ENCODE results near the gene ATP6V0D1.
A peak's percentile ranks its signal among the peaks of the same experiment; 100 is the strongest.

Gene ATP6V0D1

GRCh38 chr16:67395458-67396158 is 85.3 kb downstream of the ATP6V0D1 start:
- no peak overlapping the region for H3K4me3 ChIP-seq (ENCODE audit: low read depth, low read length)
- peaks cover 14% of the 10 kb centered on the region for H3K4me1 ChIP-seq (ENCODE audit: control insufficient read depth, insufficient read depth, low read length)
- ChIA-PET POLR2A (interaction anchor here (0.6 kb wide), 1 partner anchor 857 kb away, joined by 3 read pairs; no protein-coding TSS in a partner anchor), CTCF (interaction anchor here (0.6 to 1.1 kb wide), 3 partner anchors 19 to 70 kb away, joined by 3 to 4 read pairs (median 3); no protein-coding TSS in a partner anchor)
- no peak overlapping the region; the same call in 1 of the 2 replicates for H3K27ac ChIP-seq (ENCODE audit: extremely low read depth, low read depth, low read length)
- H3K36me3 ChIP-seq (ENCODE audit: control insufficient read depth in 2 of 2, insufficient read depth in 1 of 2, low read length in 2 of 2), result no peaks in the 10 kb centered on the region
- peak; percentile 77 for TF ChIP-seq ZBTB17 (tag by site-specific recombination; IDR thresholded peaks at IDR 0.05)
- TF ChIP-seq ZBTB48 (tag by site-specific recombination; IDR thresholded peaks at IDR 0.05), result 0 out of 2 replicates have a peak, but pooled peaks have one; percentile 33
- TF ChIP-seq GLIS2 (tag by site-specific recombination; IDR thresholded peaks at IDR 0.05), result peak; percentile 10; the same call in 1 of the 2 replicates
- no peak for TF ChIP-seq ZNF280D (tag by site-specific recombination; IDR thresholded peaks at IDR 0.05)
- TF ChIP-seq OSR2 (tag by site-specific recombination; IDR thresholded peaks at IDR 0.05), result peak; percentile 74
- TF ChIP-seq PBX3 (CRISPR knock-in tag; IDR thresholded peaks at IDR 0.05), result no peak
- no peak for TF ChIP-seq YY1 (tag by site-specific recombination; IDR thresholded peaks at IDR 0.05)
- TF ChIP-seq PRDM4 (tag by site-specific recombination; IDR thresholded peaks at IDR 0.05), result 0 out of 2 replicates have a peak, but pooled peaks have one; percentile 47
- TF ChIP-seq KLF17 (tag by site-specific recombination; IDR thresholded peaks at IDR 0.05), result 0 out of 2 replicates have a peak, but pooled peaks have one; percentile 29
- TF ChIP-seq ZBTB20 (tag by site-specific recombination; IDR thresholded peaks at IDR 0.05), result peak; percentile 71
- TF ChIP-seq GLIS1 (tag by site-specific recombination; IDR thresholded peaks at IDR 0.05), result peak; percentile 82
- TF ChIP-seq ZIC2 (tag by site-specific recombination; IDR thresholded peaks at IDR 0.05), result peak; percentile 81
- no peaks in the 10 kb centered on the region for H3K9me3 ChIP-seq (ENCODE audit: control insufficient read depth, insufficient read depth, low read depth, low read length)

- ChIA-PET POLR2A (no interaction called here), CTCF (interaction anchor here (1.1 kb wide), 1 partner anchor 69 kb away, joined by 4 read pairs; no protein-coding TSS in a partner anchor)
- Histone ChIP-seq H3K27ac (ENCODE audit: extremely low read depth, low read depth, low read length) (no peak overlapping the region), H3K4me1 (ENCODE audit: control insufficient read depth, insufficient read depth, low read length) (peaks cover 14% of the 10 kb centered on the region), H3K36me3 (ENCODE audit: control insufficient read depth in 2 of 2, insufficient read depth in 1 of 2, low read length in 2 of 2) (no peaks in the 10 kb centered on the region), H3K9me3 (ENCODE audit: control insufficient read depth, insufficient read depth, low read depth, low read length) (no peaks in the 10 kb centered on the region), H3K4me3 (ENCODE audit: low read depth, low read length) (no peak overlapping the region)
- TF ChIP-seq SP2 (tag by site-specific recombination; IDR thresholded peaks at IDR 0.05) (peak; percentile 31), ZNF211 (tag by site-specific recombination; IDR thresholded peaks at IDR 0.05; ENCODE audit: low read depth) (no peak), ZNF398 (tag by site-specific recombination; IDR thresholded peaks at IDR 0.05) (0 out of 2 replicates have a peak, but pooled peaks have one; percentile 27)
Observed at GRCh38 chr16:67395105-67395457, 85.9 kb downstream of the ATP6V0D1 start.
